ENCODE results near the gene NOVA2.
A peak's percentile ranks its signal among the peaks of the same experiment; 100 is the strongest.

NOVA2 gene

GRCh38 chr19:46000491-46001246 lies 27.0 kb upstream of the NOVA2 start:
- peak; percentile 68 for DNase-seq

- no peak for DNase-seq
These were observed 26.0 kb upstream of the NOVA2 start for GRCh38 chr19:45999653-46000121.

GRCh38 chr19:45998834-45999233 lies 25.2 kb upstream of the NOVA2 start:
- no peak for DNase-seq

- DNase-seq = no peak
These were observed 23.3 kb upstream of the NOVA2 start for GRCh38 chr19:45996933-45997332.

GRCh38 chr19:45995715-45996385 lies 22.2 kb upstream of the NOVA2 start:
- DNase-seq = no peak

- peak; percentile 99 for DNase-seq
These were observed 21.5 kb upstream of the NOVA2 start, which contains the start of gene CCDC61 for GRCh38 chr19:45994998-45995714. Gene CCDC61, plus strand, starts transcription at chr19:45995467. Its CDS starts 7,552 bp downstream, at chr19:46003019.

GRCh38 chr19:45994456-45994997 lies 20.9 kb upstream of the NOVA2 start:
- DNase-seq = no peak

- DNase-seq = no peak
These were observed 16.6 kb upstream of the NOVA2 start for GRCh38 chr19:45990113-45990728.

GRCh38 chr19:45985321-45985720 lies 11.7 kb upstream of the NOVA2 start:
- no peak for DNase-seq

GRCh38 chr19:45981350-45981749 lies 7.7 kb upstream of the NOVA2 start:
- no peak for DNase-seq

GRCh38 chr19:45978156-45978555 lies 4.5 kb upstream of the NOVA2 start:
- DNase-seq = no peak

GRCh38 chr19:45976178-45976577 lies 2.5 kb upstream of the NOVA2 start:
- DNase-seq = no peak

- DNase-seq = no peak
These were observed 1.8 kb upstream of the NOVA2 start for GRCh38 chr19:45975306-45976070.

- DNase-seq = no peak
These were observed 621 bp downstream of the NOVA2 start for GRCh38 chr19:45972947-45973540.

- DNase-seq = peak; percentile 47
These were observed 1.4 kb downstream of the NOVA2 start for GRCh38 chr19:45972081-45972946.

- DNase-seq = no peak
These were observed 2.3 kb downstream of the NOVA2 start for GRCh38 chr19:45971260-45971902.

- no peak for DNase-seq
These were observed 4.0 kb downstream of the NOVA2 start for GRCh38 chr19:45969676-45970075.

GRCh38 chr19:45968626-45969025 lies 5.0 kb downstream of the NOVA2 start:
- no peak for DNase-seq

- no peak for DNase-seq
These were observed 6.4 kb downstream of the NOVA2 start for GRCh38 chr19:45967246-45967645.

- DNase-seq = no peak
These were observed 11.6 kb downstream of the NOVA2 start for GRCh38 chr19:45962021-45962420.
